ENCODE data around the gene NOTCH4. TPM values are rescaled to one million over a fixed set of nuclear protein-coding genes. Genes with fewer than 3 reads are reported as not detected.

NOTCH4 gene
- total RNA-seq, 5 donors from 2014 or later (not counting 1 experiment from before 2014, with no cell fraction given), result 0.70 to 1.7 (median 1.1) TPM

DNA sequence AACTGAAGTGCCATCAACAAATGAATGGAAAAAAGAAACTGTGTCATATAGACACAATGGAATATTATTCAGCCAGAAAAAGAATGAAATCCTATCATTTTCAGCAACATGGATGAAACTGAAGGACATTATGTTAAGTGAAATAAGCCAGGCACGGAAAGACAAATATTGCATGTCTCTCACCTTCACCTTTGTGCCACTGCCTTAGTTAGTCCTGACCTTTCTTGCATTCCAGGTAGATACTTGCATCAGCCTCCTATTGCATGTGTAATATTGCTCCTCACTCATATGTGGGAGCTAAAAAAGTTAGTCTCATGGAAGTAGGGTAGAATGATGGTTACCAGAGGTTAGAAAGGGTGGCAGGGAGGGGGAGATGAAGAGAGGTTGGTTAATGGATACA lies 14.9 kb downstream of the NOTCH4 start:
- POLR2A ChIA-PET, result no interaction called here

GRCh38 chr6:32204268-32204715 lies 19.6 kb downstream of the NOTCH4 start:
- ATAC-seq (replicated peaks in 1 of 4), result no peak
- H3K4me1 ChIP-seq (ENCODE audit: control insufficient read depth in 1 of 2, extremely low read depth in 1 of 2, insufficient read depth in 2 of 2, low read length in 2 of 2), result no peaks in the 10 kb centered on the region
- 90% methylated on average over 2 of the region's 3 CpGs for WGBS (ENCODE audit: insufficient coverage)
- Mint-ChIP-seq H3K27ac (no peak overlapping the region), H3K27me3 (peaks cover 0 to 2% of the 10 kb centered on the region in 2 donors), H3K36me3 (no peaks in the 10 kb centered on the region), H3K4me3 (no peak overlapping the region), H3K9me3 (no peaks in the 10 kb centered on the region), H3K4me1 (no peaks in the 10 kb centered on the region)
- DNase-seq, result no peak
- ChIA-PET CTCF (no interaction called here), POLR2A (no interaction called here)
- H3K36me3 ChIP-seq (ENCODE audit: control insufficient read depth in 2 of 2, extremely low read depth in 1 of 2, insufficient read depth in 1 of 2, low read length in 1 of 2), result no peaks in the 10 kb centered on the region
- no peaks in the 10 kb centered on the region for H3K9me3 ChIP-seq
- H3K27me3 ChIP-seq (replicated peaks in 1 of 2; ENCODE audit: control insufficient read depth in 2 of 2, extremely low read depth in 1 of 2, insufficient read depth in 2 of 2, low read length in 1 of 2), result peaks cover 0 to 27% of the 10 kb centered on the region in 2 experiments
- H3K4me3 ChIP-seq (ENCODE audit: control insufficient read depth in 1 of 2, extremely low read depth in 1 of 2, low read length in 1 of 2), result no peak overlapping the region
- no peak overlapping the region for H3K27ac ChIP-seq (ENCODE audit: low read length)

More for the DNA sequence above, 14.9 kb downstream of the NOTCH4 start:
- DNase-seq (no peak), ATAC-seq (replicated peaks in 1 of 4) (no peak)
- H3K27ac ChIP-seq (ENCODE audit: low read length), result no peak overlapping the region
- H3K27me3 ChIP-seq (replicated peaks in 1 of 2; ENCODE audit: control insufficient read depth in 2 of 2, extremely low read depth in 1 of 2, insufficient read depth in 2 of 2, low read length in 1 of 2), result peaks cover 0 to 3% of the 10 kb centered on the region in 2 experiments
- no peaks in the 10 kb centered on the region for H3K9me3 ChIP-seq
- H3K27me3 Mint-ChIP-seq, result no peaks in the 10 kb centered on the region
- H3K36me3 ChIP-seq (ENCODE audit: control insufficient read depth in 2 of 2, extremely low read depth in 1 of 2, insufficient read depth in 1 of 2, low read length in 1 of 2), result no peaks in the 10 kb centered on the region
- H3K27ac Mint-ChIP-seq, result no peak overlapping the region
- CTCF ChIA-PET, result interaction anchor here in 1 of 2 donors (0.7 kb wide), 1 partner anchor 1469 kb away, joined by 3 read pairs; no protein-coding TSS in a partner anchor
- WGBS (ENCODE audit: insufficient coverage), result no CpG with 5 or more reads among the region's 1 CpG
- H3K4me1 Mint-ChIP-seq, result no peaks in the 10 kb centered on the region
- no peaks in the 10 kb centered on the region for H3K4me1 ChIP-seq (ENCODE audit: control insufficient read depth in 1 of 2, extremely low read depth in 1 of 2, insufficient read depth in 2 of 2, low read length in 2 of 2)
- no peaks in the 10 kb centered on the region for H3K36me3 Mint-ChIP-seq
- H3K4me3 Mint-ChIP-seq, result no peak overlapping the region
- H3K9me3 Mint-ChIP-seq, result no peaks in the 10 kb centered on the region
- H3K4me3 ChIP-seq (ENCODE audit: control insufficient read depth in 1 of 2, extremely low read depth in 1 of 2, low read length in 1 of 2), result no peak overlapping the region

GRCh38 chr6:32203426-32204267 lies 20.2 kb downstream of the NOTCH4 start:
- H3K27me3 ChIP-seq (replicated peaks in 1 of 2; ENCODE audit: control insufficient read depth in 2 of 2, extremely low read depth in 1 of 2, insufficient read depth in 2 of 2, low read length in 1 of 2), result peaks cover 0 to 31% of the 10 kb centered on the region in 2 experiments
- CTCF ChIA-PET, result no interaction called here
- Mint-ChIP-seq H3K27me3 (peaks cover 0 to 2% of the 10 kb centered on the region in 2 donors), H3K4me3 (no peak overlapping the region), H3K4me1 (no peaks in the 10 kb centered on the region), H3K27ac (no peak overlapping the region), H3K9me3 (no peaks in the 10 kb centered on the region), H3K36me3 (no peaks in the 10 kb centered on the region)
- H3K27ac ChIP-seq (ENCODE audit: low read length), result no peak overlapping the region
- H3K4me3 ChIP-seq (ENCODE audit: control insufficient read depth in 1 of 2, extremely low read depth in 1 of 2, low read length in 1 of 2), result no peak overlapping the region
- no peaks in the 10 kb centered on the region for H3K36me3 ChIP-seq (ENCODE audit: control insufficient read depth in 2 of 2, extremely low read depth in 1 of 2, insufficient read depth in 1 of 2, low read length in 1 of 2)
- H3K4me1 ChIP-seq (ENCODE audit: control insufficient read depth in 1 of 2, extremely low read depth in 1 of 2, insufficient read depth in 2 of 2, low read length in 2 of 2), result no peaks in the 10 kb centered on the region
- no peak for ATAC-seq (replicated peaks in 1 of 4)
- H3K9me3 ChIP-seq, result no peaks in the 10 kb centered on the region
- WGBS (ENCODE audit: insufficient coverage), result 86% methylated on average over 9 of the region's 9 CpGs
- POLR2A ChIA-PET, result no interaction called here
- no peak for DNase-seq

DNA sequence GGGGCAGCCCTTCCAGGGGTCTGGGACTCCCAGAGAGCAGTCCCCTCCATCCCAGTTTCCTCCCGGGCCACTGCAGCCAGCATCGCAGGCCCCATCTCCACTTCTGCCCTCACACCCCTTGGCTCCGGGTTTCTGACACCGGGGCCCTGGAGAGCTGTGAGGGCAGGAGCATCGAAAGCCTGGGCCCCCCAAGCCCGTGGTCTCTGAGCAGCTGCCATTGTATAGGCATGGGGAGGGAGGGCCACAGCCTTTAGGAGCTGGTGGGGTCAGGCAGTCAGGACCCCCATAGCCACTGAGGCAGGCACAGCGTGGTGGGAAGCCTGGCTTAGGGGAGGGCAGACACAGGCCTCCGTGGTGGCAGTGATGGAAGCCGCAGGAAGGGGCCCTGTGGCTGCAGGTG lies 21.7 kb downstream of the NOTCH4 start:
- Histone ChIP-seq H3K27ac (ENCODE audit: low read length) (no peak overlapping the region), H3K4me1 (ENCODE audit: control insufficient read depth in 1 of 2, extremely low read depth in 1 of 2, insufficient read depth in 2 of 2, low read length in 2 of 2) (peaks cover 0 to 3% of the 10 kb centered on the region in 2 experiments), H3K4me3 (ENCODE audit: control insufficient read depth in 1 of 2, extremely low read depth in 1 of 2, low read length in 1 of 2) (no peak overlapping the region), H3K27me3 (replicated peaks in 1 of 2; ENCODE audit: control insufficient read depth in 2 of 2, extremely low read depth in 1 of 2, insufficient read depth in 2 of 2, low read length in 1 of 2) (peaks cover 0 to 31% of the 10 kb centered on the region in 2 experiments), H3K36me3 (ENCODE audit: control insufficient read depth in 2 of 2, extremely low read depth in 1 of 2, insufficient read depth in 1 of 2, low read length in 1 of 2) (no peaks in the 10 kb centered on the region), H3K9me3 (no peaks in the 10 kb centered on the region)
- ChIA-PET POLR2A (no interaction called here), CTCF (no interaction called here)
- Mint-ChIP-seq H3K9me3 (no peaks in the 10 kb centered on the region), H3K4me3 (no peak overlapping the region), H3K4me1 (no peaks in the 10 kb centered on the region), H3K36me3 (no peaks in the 10 kb centered on the region), H3K27me3 (peaks cover 0 to 2% of the 10 kb centered on the region in 2 donors), H3K27ac (no peak overlapping the region)
- WGBS (ENCODE audit: insufficient coverage), result 59% methylated on average over 6 of the region's 9 CpGs
- ATAC-seq (replicated peaks in 1 of 4) (no peak), DNase-seq (no peak)

- peaks cover 5 to 14% of the 10 kb centered on the region in 2 experiments for H3K4me1 ChIP-seq (ENCODE audit: control insufficient read depth in 1 of 2, extremely low read depth in 1 of 2, insufficient read depth in 2 of 2, low read length in 2 of 2)
- no peak for ATAC-seq (replicated peaks in 1 of 4)
- H3K27ac ChIP-seq (ENCODE audit: low read length), result no peak overlapping the region
- Mint-ChIP-seq H3K9me3 (no peaks in the 10 kb centered on the region), H3K4me3 (no peak overlapping the region), H3K36me3 (no peaks in the 10 kb centered on the region), H3K27me3 (peaks cover 0 to 2% of the 10 kb centered on the region in 2 donors), H3K4me1 (peaks cover 5 to 6% (median 6%) of the 10 kb centered on the region in 3 donors), H3K27ac (no peak overlapping the region)
- no peak overlapping the region for H3K4me3 ChIP-seq (ENCODE audit: control insufficient read depth in 1 of 2, extremely low read depth in 1 of 2, low read length in 1 of 2)
- ChIA-PET CTCF (no interaction called here), POLR2A (no interaction called here)
- no peaks in the 10 kb centered on the region for H3K36me3 ChIP-seq (ENCODE audit: control insufficient read depth in 2 of 2, extremely low read depth in 1 of 2, insufficient read depth in 1 of 2, low read length in 1 of 2)
- peaks cover 0 to 31% of the 10 kb centered on the region in 2 experiments for H3K27me3 ChIP-seq (replicated peaks in 1 of 2; ENCODE audit: control insufficient read depth in 2 of 2, extremely low read depth in 1 of 2, insufficient read depth in 2 of 2, low read length in 1 of 2)
- DNase-seq, result no peak
- no peaks in the 10 kb centered on the region for H3K9me3 ChIP-seq
- 80% methylated on average over 12 of the region's 13 CpGs for WGBS (ENCODE audit: insufficient coverage)
Observed at GRCh38 chr6:32200711-32201475, 23.0 kb downstream of the NOTCH4 start.

GRCh38 chr6:32198866-32199265 lies 25.0 kb downstream of the NOTCH4 start:
- no peaks in the 10 kb centered on the region for H3K36me3 ChIP-seq (ENCODE audit: control insufficient read depth in 2 of 2, extremely low read depth in 1 of 2, insufficient read depth in 1 of 2, low read length in 1 of 2)
- H3K9me3 ChIP-seq, result no peaks in the 10 kb centered on the region
- WGBS (ENCODE audit: insufficient coverage), result 93% methylated on average over 16 of the region's 17 CpGs
- no peaks in the 10 kb centered on the region for H3K9me3 Mint-ChIP-seq
- no peak overlapping the region for H3K4me3 Mint-ChIP-seq
- no peak for ATAC-seq (replicated peaks in 1 of 4)
- H3K4me3 ChIP-seq (ENCODE audit: control insufficient read depth in 1 of 2, extremely low read depth in 1 of 2, low read length in 1 of 2), result no peak overlapping the region
- H3K27ac ChIP-seq (ENCODE audit: low read length), result no peak overlapping the region
- H3K4me1 ChIP-seq (ENCODE audit: control insufficient read depth in 1 of 2, extremely low read depth in 1 of 2, insufficient read depth in 2 of 2, low read length in 2 of 2), result peaks cover 18 to 30% of the 10 kb centered on the region in 2 experiments
- ChIA-PET POLR2A (no interaction called here), CTCF (no interaction called here)
- peaks cover 0 to 26% of the 10 kb centered on the region in 2 experiments for H3K27me3 ChIP-seq (replicated peaks in 1 of 2; ENCODE audit: control insufficient read depth in 2 of 2, extremely low read depth in 1 of 2, insufficient read depth in 2 of 2, low read length in 1 of 2)
- no peak for DNase-seq
- no peak overlapping the region for H3K27ac Mint-ChIP-seq
- peaks cover 0 to 2% of the 10 kb centered on the region in 2 donors for H3K27me3 Mint-ChIP-seq
- no peaks in the 10 kb centered on the region for H3K36me3 Mint-ChIP-seq
- peaks cover 21 to 23% (median 22%) of the 10 kb centered on the region in 3 donors for H3K4me1 Mint-ChIP-seq
